Stimulated activated CD8-positive, alpha-beta memory T cell treated with anti-CD3 and anti-CD28 coated beads, Interleukin-7, amount 100 ng/mL, for 24 hours (primary cell): ENCODE data around the gene DAB2IP.
"Not testable (repeated sequence)": the region's sequence is repeated elsewhere in the genome, so short reads cannot be mapped to it uniquely, and the experiment has no call there.

Source experiments
- DNase-seq: peaks from one replicate; pipeline ENCODE4 v3.0.0-alpha.2; 2020; ENCODE audit warnings: low read depth

DAB2IP gene

DNA sequence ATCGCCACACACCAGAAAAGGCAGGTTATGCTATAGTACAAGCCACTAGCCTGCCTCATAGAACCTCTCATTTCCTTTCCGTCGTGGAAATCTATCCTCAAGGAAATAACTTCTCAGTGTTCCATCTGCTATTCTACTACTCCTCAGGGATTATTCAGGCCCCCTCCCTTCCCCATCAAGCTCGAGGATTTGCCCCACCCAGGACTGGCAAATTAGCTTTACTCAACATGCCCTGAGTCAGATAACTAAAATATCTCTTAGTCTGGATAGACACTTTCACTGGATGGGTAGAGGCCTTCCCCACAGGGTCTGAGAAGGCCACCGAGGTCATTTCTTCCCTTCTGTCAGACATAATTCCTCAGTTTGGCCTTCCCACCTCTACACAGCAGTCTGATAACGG, 142.9 kb downstream of the DAB2IP start:
- not testable (repeated sequence) for DNase-seq

GRCh38 chr9:121797081-121797480, 145.6 kb downstream of the DAB2IP start:
- no peak for DNase-seq

GRCh38 chr9:121798941-121799340, 147.5 kb downstream of the DAB2IP start:
- DNase-seq, result no peak

GRCh38 chr9:121800376-121800775, 148.9 kb downstream of the DAB2IP start:
- no peak for DNase-seq

- no peak for DNase-seq
These were observed 150.1 kb downstream of the DAB2IP start for GRCh38 chr9:121801579-121801978.

- DNase-seq, result no peak
These were observed 151.3 kb downstream of the DAB2IP start for GRCh38 chr9:121802753-121803152.

DNA sequence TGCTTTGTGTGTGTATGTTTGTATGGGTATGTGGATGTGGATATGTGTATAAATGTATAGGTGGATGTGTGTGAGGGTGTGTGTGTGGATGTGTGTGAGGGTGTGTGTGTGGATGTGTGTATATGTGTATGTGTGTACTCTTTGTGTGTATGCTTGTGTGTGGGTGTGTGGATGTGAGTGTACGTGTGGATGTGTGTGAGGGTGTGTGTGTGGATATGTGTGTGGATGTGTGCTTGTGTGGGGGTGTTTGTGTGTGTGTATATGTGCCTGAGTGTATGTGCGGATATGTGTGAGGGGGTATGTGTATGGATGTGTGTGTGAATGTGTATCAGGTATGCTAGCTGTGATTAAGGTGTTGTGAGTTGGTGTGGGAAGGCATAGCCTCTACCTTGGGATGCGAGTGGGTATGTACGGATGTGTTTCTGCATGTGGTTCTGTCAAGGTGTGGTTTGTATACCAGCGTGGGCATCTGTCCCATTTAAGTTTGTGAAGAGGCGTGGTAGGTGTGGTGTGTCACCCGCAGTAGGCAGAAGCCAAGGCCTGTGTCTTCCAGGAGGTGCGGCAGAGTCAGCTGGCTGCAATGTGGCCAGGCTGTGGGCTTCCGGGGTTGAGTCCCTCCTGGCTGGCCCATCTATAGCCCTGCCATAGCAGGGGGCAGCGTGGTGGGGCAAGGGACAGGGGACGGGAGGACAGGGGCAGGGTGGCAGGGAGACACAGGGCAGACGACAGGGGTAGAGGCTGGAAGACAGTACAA, 155.8 kb downstream of the DAB2IP start:
- DNase-seq, result no peak

DNA sequence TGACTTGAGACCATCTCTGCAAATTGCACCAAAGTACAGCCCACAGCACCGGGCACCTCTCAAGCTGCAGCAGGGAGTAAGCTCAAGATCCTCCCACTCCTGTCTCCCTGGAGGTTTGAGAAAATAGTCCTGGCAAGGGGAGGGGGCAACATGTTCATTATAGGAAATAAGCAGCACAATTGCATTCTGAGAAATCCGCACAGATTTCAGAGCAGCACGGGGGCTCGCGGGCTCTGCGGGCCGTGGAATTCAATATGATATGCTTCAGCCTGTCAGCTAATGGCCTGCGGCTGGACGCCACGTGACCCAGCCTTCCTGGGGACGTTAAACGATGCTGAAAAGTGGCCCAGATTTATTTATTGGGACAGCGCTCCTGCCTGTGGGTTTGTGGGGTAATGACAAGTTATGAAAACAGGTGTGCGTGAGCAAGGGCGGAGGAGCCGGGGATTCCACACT, 156.4 kb downstream of the DAB2IP start:
- no peak for DNase-seq

GRCh38 chr9:121808781-121809180, 157.3 kb downstream of the DAB2IP start:
- DNase-seq, result no peak

DNA sequence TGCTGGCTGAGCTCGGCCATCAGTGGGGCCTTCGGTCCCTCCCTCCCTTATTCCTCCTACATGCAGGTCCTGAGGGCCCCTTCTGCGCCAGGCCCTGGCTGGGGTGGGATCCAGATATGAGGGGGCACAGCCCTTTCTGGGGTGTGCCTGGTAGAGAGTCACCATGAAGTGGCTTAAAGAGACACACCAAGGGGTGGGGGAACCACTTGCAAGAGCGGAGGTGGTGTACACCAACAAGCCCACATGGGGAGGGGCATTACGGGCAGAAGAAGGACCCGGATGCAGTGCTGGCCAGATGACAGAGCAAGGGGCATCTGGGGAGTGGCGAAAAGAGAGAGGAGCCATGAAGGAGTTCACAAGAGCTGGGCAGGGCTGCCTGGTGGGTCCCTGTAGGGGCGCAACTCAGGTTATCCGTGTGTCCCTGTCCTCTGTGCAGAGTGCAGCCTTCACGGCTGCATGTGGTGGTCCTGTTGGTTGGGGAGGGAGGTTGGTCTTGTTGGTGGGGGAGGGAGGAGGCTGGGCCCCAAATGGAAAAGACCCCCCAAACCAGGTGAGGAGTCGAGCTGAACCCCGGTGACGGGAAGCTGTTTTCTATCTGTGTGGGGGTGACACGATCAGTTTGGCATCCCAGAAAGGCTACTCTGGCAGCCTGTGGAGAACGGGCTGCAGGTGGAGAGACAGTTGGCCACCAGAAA, 158.1 kb downstream of the DAB2IP start:
- DNase-seq, result no peak

- DNase-seq, result no peak
These were observed 159.1 kb downstream of the DAB2IP start for GRCh38 chr9:121810489-121810888.

GRCh38 chr9:121811140-121811539, 159.7 kb downstream of the DAB2IP start:
- no peak for DNase-seq

GRCh38 chr9:121811751-121812150, 160.3 kb downstream of the DAB2IP start:
- no peak for DNase-seq

- DNase-seq, result no peak
These were observed 160.8 kb downstream of the DAB2IP start for GRCh38 chr9:121812159-121812735.

GRCh38 chr9:121813519-121814210, 162.2 kb downstream of the DAB2IP start:
- DNase-seq, result no peak

GRCh38 chr9:121814594-121814993, 163.2 kb downstream of the DAB2IP start:
- DNase-seq, result no peak

- no peak for DNase-seq
These were observed 163.7 kb downstream of the DAB2IP start for GRCh38 chr9:121815084-121815483.

DNA sequence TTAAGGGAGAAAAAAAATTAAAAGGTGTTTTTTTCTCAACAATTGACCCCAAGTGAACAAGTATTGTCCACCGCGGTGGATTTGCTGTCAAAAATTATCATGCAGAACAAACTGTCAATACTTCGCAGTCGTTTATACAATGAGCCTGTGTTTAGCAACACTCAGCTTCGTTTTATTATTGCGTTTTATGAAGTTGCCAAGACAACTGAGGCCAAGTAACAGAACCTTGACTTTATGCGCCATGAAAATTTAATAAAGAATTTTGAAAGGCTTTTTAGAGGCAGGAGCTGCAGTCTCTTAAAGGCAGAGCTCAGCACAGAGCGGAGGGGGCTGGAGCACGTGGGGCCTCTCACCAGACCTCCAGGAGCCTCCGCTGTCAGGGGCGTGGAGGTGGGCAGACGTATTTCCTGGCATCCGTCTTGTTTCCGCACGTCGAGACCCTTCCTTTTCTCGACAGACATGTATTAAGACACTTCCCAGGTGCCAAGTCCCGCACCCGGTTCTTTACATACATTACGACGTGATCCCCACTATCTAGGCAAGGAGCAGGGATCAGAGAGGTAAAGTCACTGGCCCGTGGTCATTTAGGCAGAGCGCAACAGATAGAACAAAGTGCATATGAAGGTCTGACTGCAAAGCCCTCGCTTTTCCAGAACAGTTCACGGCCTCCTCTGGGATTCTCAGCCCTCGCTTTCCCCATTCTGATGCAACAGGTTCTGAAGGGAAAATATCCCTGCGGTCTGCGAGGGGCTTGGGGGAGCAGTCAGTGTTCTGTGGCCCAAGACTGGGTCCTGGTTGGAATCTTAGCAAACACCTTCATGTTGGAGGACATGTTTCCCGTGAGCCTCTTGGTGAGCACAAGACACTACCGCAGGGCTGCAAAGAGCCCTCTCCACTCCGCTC, 164.4 kb downstream of the DAB2IP start:
- no peak for DNase-seq

- no peak for DNase-seq
These were observed 165.0 kb downstream of the DAB2IP start for GRCh38 chr9:121816449-121816817.

GRCh38 chr9:121816845-121817450, 165.5 kb downstream of the DAB2IP start:
- no peak for DNase-seq

- DNase-seq, result no peak
These were observed 166.0 kb downstream of the DAB2IP start for GRCh38 chr9:121817476-121817875.
